OCI-LY7 (cell line): Measurements from ENCODE around the gene TMEM8B. TPM values are rescaled to one million over a fixed set of nuclear protein-coding genes. Genes with fewer than 3 reads are reported as not detected.

ENCODE experiments used
- BruUV-seq: library from RNA; stranded (reverse); fragments of 400-500 nt; replicated peaks from 2 replicates; lab custom pipeline; 2021; lab: Mats Ljungman, UMichigan
- CTCF ChIA-PET: fragments of 300-600 bp; sonication (Branson Sonifier 250); formaldehyde crosslinking; loops from one replicate; lab custom pipeline; 2022; ENCODE audit warnings: antibody characterized with exemption; ENCODE audit not compliant: unreplicated experiment; lab: Charles Lee
- POLR2A ChIA-PET: fragments of 300-600 bp; sonication (Branson Sonifier 250); formaldehyde crosslinking; loops from one replicate; lab custom pipeline; 2022; ENCODE audit warnings: antibody characterized with exemption; lab: Charles Lee
- DNase-seq: peaks from one replicate; pipeline ENCODE4 v3.0.0-alpha.2; 2015; ENCODE audit warnings: low spot score
- H2AFZ ChIP-seq: fragments of 200-600 bp; sonication (generic), shearing (Covaris generic); 2 replicates; pipeline ENCODE4 v1.6.1; 2014; ENCODE audit warnings: mild to moderate bottlenecking, antibody characterized with exemption, low read length, moderate library complexity
- H3K27ac ChIP-seq: fragments of 200-600 bp; sonication (generic); 2 replicates; pipeline ENCODE4 v1.5.1; 2014; ENCODE audit warnings: mixed run types, low read depth, mild to moderate bottlenecking, moderate library complexity, low read length, inconsistent platforms; ENCODE audit not compliant: poor library complexity, severe bottlenecking
- H3K36me3 ChIP-seq: fragments of 200-600 bp; sonication (generic); 2 replicates; pipeline ENCODE4 v1.6.1; 2014; ENCODE audit warnings: mild to moderate bottlenecking, antibody characterized with exemption, low read length, moderate library complexity, mixed read lengths; ENCODE audit not compliant: insufficient read depth
- H3K4me1 ChIP-seq: fragments of 200-600 bp; sonication (generic); 2 replicates; pipeline ENCODE4 v1.5.1; 2014; ENCODE audit warnings: mild to moderate bottlenecking, low read length; ENCODE audit not compliant: insufficient read depth, poor library complexity, severe bottlenecking
- H3K4me2 ChIP-seq: fragments of 200-600 bp; sonication (generic); 2 replicates; pipeline ENCODE4 v1.6.1; 2014; ENCODE audit warnings: mild to moderate bottlenecking, low read length
- H3K4me3 ChIP-seq: fragments of 200-600 bp; sonication (generic); 2 replicates; pipeline ENCODE4 v1.5.1; 2014; ENCODE audit warnings: mild to moderate bottlenecking, low read depth, low read length; ENCODE audit not compliant: poor library complexity, severe bottlenecking
- H3K79me2 ChIP-seq: fragments of 200-600 bp; sonication (generic); 2 replicates; pipeline ENCODE4 v1.6.1; 2016; ENCODE audit warnings: low read depth, mild to moderate bottlenecking, low read length, moderate library complexity, mixed read lengths; ENCODE audit not compliant: insufficient read depth
- H3K9me2 ChIP-seq: fragments of 200-600 bp; sonication (generic); 2 replicates; pipeline ENCODE4 v1.6.1; 2016; ENCODE audit warnings: mild to moderate bottlenecking, low read length, mixed read lengths; ENCODE audit not compliant: insufficient read depth
- H3K9me3 ChIP-seq: fragments of 200-600 bp; sonication (generic); 2 replicates; pipeline ENCODE4 v1.6.1; 2014; ENCODE audit warnings: mild to moderate bottlenecking, mixed run types, low read length, mixed read lengths
- H4K20me1 ChIP-seq: fragments of 200-600 bp; sonication (generic); 2 replicates; pipeline ENCODE4 v1.6.1; 2014; ENCODE audit warnings: mild to moderate bottlenecking, antibody characterized with exemption, low read length, moderate library complexity, mixed read lengths; ENCODE audit not compliant: insufficient read depth
- EZH2phosphoT487 ChIP-seq: fragments of 200-600 bp; sonication (generic); IDR thresholded peaks from 2 replicates; pipeline ENCODE4 v1.6.1; 2018; ENCODE audit warnings: low read depth, borderline replicate concordance, mild to moderate bottlenecking, mixed run types, antibody characterized with exemption, low read length, moderate library complexity, mixed read lengths
- intact Hi-C: fragments of 100-400 bp; cut with micrococcal nuclease; formaldehyde crosslinking; loops from one replicate; pipeline ENCODE4 v1.10.0; 2022; ENCODE audit not compliant: unreplicated experiment
- total RNA-seq, 2 experiments: library from RNA; depleted of rRNA in 1 of 2; stranded (reverse); fragments of >200 nt in 1 of 2; shearing (Covaris generic) in 1 of 2; gene quantifications; 2 replicates each; pipeline ENCODE4 v1.2.3, GENCODE V29; 2014 to 2022
- TF ChIP-seq, protein P1 (sequence below): fragments of 200-600 bp; sonication (generic); conservative IDR thresholded peaks from 2 replicates; pipeline ENCODE4 v1.5.1; 2014; ENCODE audit warnings: mild to moderate bottlenecking, antibody characterized with exemption, low read length, moderate library complexity, mixed read lengths

TMEM8B gene
- total RNA-seq, 2 experiments from 2014 or later: 3.1 to 15.7 TPM

DNA sequence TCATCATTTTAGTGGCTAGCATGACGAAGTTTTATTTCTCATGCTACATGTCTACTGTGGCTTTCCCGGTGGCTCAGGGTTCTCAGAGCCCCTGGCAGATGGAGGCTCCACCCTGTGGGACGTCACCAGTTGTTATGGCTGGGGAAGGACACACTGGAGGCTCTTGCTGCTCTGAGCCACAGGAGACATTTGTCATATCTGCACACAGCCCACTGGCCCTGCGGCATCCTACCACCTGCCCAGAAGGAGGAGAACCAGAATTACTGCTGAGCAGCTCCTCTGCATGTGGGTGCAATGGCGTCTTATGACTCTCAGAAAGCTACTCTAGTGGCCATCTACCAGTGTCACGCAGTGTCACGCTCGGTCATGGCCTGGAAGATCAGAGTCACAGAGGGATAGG, 34.6 kb downstream of the TMEM8B start:
- Histone ChIP-seq H3K4me3 (no peak overlapping the region), H3K4me1 (no peaks in the 10 kb centered on the region), H3K79me2 (no peaks in the 10 kb centered on the region), H3K36me3 (no peaks in the 10 kb centered on the region), H3K27ac (no peak overlapping the region), H3K9me2 (no peaks in the 10 kb centered on the region), H4K20me1 (no peaks in the 10 kb centered on the region), H3K9me3 (no peaks in the 10 kb centered on the region), H2AFZ (no peak overlapping the region), H3K4me2 (no peak overlapping the region)
- intact Hi-C loops: no loop called here
- no peak for TF ChIP-seq EZH2phosphoT487
- TF ChIP-seq, protein P1, sequence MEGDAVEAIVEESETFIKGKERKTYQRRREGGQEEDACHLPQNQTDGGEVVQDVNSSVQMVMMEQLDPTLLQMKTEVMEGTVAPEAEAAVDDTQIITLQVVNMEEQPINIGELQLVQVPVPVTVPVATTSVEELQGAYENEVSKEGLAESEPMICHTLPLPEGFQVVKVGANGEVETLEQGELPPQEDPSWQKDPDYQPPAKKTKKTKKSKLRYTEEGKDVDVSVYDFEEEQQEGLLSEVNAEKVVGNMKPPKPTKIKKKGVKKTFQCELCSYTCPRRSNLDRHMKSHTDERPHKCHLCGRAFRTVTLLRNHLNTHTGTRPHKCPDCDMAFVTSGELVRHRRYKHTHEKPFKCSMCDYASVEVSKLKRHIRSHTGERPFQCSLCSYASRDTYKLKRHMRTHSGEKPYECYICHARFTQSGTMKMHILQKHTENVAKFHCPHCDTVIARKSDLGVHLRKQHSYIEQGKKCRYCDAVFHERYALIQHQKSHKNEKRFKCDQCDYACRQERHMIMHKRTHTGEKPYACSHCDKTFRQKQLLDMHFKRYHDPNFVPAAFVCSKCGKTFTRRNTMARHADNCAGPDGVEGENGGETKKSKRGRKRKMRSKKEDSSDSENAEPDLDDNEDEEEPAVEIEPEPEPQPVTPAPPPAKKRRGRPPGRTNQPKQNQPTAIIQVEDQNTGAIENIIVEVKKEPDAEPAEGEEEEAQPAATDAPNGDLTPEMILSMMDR: no peak
- no TSS peak for BruUV-seq
- ChIA-PET CTCF (no interaction called here), POLR2A (interaction anchor here (0.9 kb wide), 2 partner anchors 15 to 1227 kb away, joined by 3 to 4 read pairs; no protein-coding TSS in a partner anchor)
- DNase-seq: no peak

DNA sequence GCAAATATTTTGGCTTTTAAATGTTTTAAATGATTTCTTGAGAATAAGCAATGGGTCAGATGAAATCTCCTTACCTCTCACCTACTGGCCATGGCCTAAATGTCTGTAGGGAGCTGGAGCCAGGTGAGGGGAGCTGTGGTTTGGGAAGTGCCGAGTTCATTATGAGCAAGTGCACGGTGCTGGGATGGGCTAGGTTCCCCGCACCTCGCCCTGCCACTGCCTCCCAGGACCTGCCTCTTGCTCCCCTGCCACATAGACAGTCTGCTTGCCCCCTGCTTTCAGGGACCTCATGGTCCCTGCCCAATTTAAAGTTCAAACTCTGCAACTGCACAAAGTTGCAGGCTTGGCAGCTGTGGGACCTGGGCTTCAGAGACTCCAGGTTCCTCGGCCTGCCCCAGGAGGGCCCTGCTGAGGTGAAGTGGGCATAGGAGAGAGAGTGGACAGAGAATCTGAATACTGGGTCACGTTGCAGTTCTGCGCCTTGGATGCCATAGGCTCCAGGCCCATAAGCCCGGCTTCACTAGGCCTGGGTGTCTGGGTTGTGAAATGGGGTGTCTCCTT, 35.7 kb downstream of the TMEM8B start:
- TF ChIP-seq, protein P1: no peak
- no peak for TF ChIP-seq EZH2phosphoT487
- Histone ChIP-seq H3K36me3 (no peaks in the 10 kb centered on the region), H3K4me1 (no peaks in the 10 kb centered on the region), H3K4me3 (no peak overlapping the region), H3K9me2 (no peaks in the 10 kb centered on the region), H3K4me2 (no peak overlapping the region), H3K9me3 (no peaks in the 10 kb centered on the region), H3K27ac (no peak overlapping the region), H3K79me2 (no peaks in the 10 kb centered on the region), H4K20me1 (no peaks in the 10 kb centered on the region), H2AFZ (no peak overlapping the region)
- intact Hi-C loops: no loop called here
- no TSS peak for BruUV-seq
- DNase-seq: no peak
- ChIA-PET POLR2A (interaction anchor here (0.9 kb wide), 1 partner anchor 112 kb away, joined by 3 read pairs; no protein-coding TSS in a partner anchor), CTCF (interaction anchor here (0.5 kb wide), 1 partner anchor 108 kb away, joined by 11 read pairs; no protein-coding TSS in a partner anchor)

DNA sequence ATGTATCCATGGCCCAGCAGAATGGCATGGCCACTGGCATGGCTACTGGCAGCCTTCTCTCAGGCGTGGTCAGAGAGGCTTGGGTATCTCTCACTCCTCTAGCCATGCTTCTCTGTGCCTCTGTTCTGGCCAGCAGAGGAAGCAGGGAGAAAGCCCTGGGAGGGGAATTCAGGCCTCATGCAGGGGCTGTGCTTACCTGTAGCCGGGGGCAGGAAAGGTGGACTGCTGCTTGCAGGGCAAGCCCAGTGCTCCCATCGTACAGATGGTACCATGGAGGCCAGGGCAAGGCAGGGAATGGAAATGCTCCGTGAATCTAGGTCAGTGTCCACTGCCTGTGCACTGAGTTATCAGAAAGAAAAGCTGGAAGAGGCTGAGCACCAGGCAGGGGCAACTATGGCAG, 38.5 kb downstream of the TMEM8B start:
- ChIA-PET POLR2A (no interaction called here), CTCF (no interaction called here)
- intact Hi-C loops: no loop called here
- Histone ChIP-seq H3K27ac (no peak overlapping the region), H3K9me3 (no peaks in the 10 kb centered on the region), H3K4me1 (no peaks in the 10 kb centered on the region), H3K36me3 (no peaks in the 10 kb centered on the region), H3K4me3 (no peak overlapping the region), H4K20me1 (no peaks in the 10 kb centered on the region), H2AFZ (no peak overlapping the region), H3K4me2 (no peak overlapping the region), H3K79me2 (no peaks in the 10 kb centered on the region), H3K9me2 (no peaks in the 10 kb centered on the region)
- DNase-seq: no peak
- BruUV-seq: no TSS peak
- TF ChIP-seq EZH2phosphoT487: no peak
- TF ChIP-seq, protein P1: no peak
